WI38 (cell line): ENCODE results near the gene GOLPH3L.

Source experiments
- H3K4me3 ChIP-seq: 2 replicates; pipeline ENCODE4 v1.5.1; 2011; ENCODE audit warnings: low read depth, mild to moderate bottlenecking, control low read depth, low read length
- CTCF ChIP-seq: IDR thresholded peaks from 2 replicates; pipeline ENCODE4 v1.5.1; 2012; ENCODE audit warnings: low read depth, mild to moderate bottlenecking, control low read depth, low read length

Gene GOLPH3L

DNA sequence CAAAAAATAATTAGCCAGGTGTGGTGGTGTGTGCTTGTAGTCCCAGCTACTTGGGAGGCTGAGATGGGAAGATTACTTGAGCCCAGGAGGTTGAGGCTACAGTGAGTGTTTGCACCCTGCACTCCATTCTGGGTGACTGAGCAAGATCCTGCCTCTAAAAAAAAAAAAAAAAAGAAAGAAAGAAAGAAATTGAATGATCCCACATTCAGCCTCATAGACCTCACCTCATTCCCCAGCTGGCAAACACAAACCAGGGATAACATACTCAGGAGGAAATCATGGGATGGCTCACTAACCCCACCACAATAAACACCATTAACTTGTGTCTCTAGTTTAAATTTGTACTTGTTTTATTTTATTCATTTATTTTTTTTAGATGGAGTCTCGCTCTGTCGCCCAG is 76.0 kb downstream of the GOLPH3L start:
- no peak for TF ChIP-seq CTCF
- no peak overlapping the region for H3K4me3 ChIP-seq

DNA sequence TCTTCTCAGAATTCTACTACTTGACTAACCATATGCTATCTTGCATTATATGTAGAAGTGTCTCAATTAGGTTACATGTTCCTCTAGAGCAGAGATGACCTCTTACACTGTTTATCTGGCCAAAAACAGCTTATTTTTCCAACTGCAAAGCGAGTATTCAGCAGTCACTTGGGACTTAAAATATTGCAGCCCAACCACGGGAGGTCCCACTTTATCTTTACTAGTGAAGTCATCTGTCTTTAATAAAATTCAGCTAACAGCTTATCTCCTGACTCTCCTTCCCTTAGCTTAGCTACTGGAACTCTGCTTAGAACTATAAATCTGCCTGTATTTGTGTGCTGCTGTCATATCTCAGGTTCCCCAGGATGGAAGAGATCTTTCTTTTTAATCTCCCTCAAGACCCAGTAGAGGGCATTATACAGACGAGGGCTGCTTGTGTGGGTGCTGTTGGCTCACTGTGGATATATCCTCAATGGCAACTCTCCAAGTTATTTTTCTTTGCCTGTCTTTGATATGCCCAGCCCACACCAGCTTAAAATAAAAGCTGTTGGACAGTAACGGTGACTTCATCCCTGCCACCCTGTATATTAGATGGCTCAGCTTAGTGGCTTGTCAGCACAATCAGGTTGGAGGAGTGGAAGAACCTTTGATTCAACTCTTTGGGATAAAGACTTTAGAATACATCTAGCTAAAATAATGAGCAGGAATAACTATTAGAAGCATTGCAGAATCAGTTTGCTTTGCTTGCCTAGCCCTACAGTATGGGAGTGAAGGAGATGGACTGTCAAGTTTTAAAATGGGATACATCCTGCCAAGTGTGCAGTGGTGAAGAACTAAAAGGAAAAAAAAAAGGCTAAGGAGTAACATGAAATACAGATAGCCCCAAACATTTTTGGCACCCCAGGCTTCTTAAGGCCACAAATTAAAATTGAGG is 77.1 kb downstream of the GOLPH3L start:
- no peak overlapping the region for H3K4me3 ChIP-seq
- peak; percentile 20 for TF ChIP-seq CTCF

- no peak for TF ChIP-seq CTCF
- no peak overlapping the region for H3K4me3 ChIP-seq
Measured at GRCh38 chr1:150615346-150616201, 81.4 kb downstream of the GOLPH3L start.

DNA sequence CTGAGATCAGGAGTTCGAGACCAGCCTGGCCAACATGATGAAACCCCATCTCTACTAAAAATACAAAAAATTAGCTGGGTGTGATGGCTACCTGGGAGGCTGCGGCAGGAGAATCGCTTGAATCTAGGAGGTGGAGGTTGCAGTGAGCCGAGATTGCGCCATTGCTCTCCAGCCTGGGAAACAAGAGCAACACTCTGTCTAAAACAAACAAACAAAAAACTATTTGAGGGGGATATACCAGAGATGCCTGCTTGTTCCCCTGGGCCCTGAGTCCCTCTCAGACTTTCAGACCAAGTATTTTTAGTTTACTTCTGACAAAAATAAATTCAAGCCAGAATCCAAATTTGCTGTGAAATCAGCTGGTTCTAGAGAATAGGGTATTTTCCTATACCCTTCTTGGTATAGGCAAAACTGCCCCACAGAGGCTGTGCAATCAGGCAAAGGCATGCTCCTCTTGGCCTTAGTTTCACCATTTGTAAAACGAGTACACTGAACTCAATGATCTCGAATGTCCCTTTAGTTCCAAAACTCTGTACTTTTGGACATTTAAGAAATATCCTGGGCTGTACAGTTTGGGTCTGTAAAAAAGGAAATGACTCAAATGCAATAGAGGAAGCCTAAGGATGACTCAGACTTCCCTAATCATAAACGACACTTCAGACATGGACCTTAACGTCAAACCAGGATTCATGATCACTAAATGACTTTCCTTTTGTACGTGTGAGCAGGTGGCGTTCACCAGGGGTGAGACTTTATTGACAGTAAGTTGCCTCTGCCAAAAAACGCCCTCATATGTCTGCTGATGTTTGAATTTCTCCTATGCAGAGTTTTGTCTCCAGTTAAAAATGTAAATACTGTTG is 83.7 kb downstream of the GOLPH3L start:
- no peak for TF ChIP-seq CTCF
- peak overlapping the region; percentile 28; the same call in 1 of the 2 replicates for H3K4me3 ChIP-seq

- TF ChIP-seq CTCF, result no peak
- H3K4me3 ChIP-seq, result no peak overlapping the region
Measured at GRCh38 chr1:150612014-150612345, 85.0 kb downstream of the GOLPH3L start.

DNA sequence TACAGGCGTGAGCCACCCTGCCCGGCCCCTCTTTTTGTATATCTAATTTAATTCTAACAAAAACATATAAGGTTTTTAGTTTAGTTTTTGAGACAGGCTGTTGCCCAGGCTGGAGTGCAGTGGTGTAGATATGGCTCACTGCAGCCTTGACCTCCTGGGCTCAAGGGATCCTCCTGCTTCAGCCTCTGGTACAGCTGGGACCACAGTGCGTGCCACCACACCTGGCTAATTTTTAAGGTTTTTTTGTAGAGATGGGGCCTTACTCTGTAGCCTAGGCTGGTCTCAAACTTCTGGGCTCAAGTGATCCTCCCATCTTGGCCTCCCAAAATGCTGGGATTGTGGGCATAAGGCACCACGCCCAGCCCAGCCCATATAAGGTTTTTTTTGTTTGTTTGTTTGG is 86.4 kb downstream of the GOLPH3L start:
- H3K4me3 ChIP-seq, result no peak overlapping the region
- no peak for TF ChIP-seq CTCF
